HG02973 (cell line): ENCODE data around the gene UBXN2A.
"Not testable (repeated sequence)": the region's sequence is repeated elsewhere in the genome, so short reads cannot be mapped to it uniquely, and the experiment has no call there.

Source experiments
- ATAC-seq: cut with Tn5 transposase; IDR thresholded peaks from one replicate; pipeline ENCODE4 v1.9.1; 2021; ENCODE audit warnings: moderate library complexity; ENCODE audit not compliant: unreplicated experiment

UBXN2A gene

GRCh38 chr2:24011250-24012104 is 71.2 kb downstream of the UBXN2A start:
- no peak for ATAC-seq

- no peak for ATAC-seq
Observed at GRCh38 chr2:24012521-24013188, 72.4 kb downstream of the UBXN2A start.

GRCh38 chr2:24014902-24015301 is 74.6 kb downstream of the UBXN2A start:
- not testable (repeated sequence) for ATAC-seq

- no peak for ATAC-seq
Observed at GRCh38 chr2:24015562-24016375, 75.5 kb downstream of the UBXN2A start.

- ATAC-seq, result no peak
Observed at GRCh38 chr2:24016376-24016761, 76.1 kb downstream of the UBXN2A start.

- no peak for ATAC-seq
Observed at GRCh38 chr2:24016853-24017703, 76.8 kb downstream of the UBXN2A start.

- no peak for ATAC-seq
Observed at GRCh38 chr2:24017711-24018110, 77.4 kb downstream of the UBXN2A start.

- no peak for ATAC-seq
Observed at GRCh38 chr2:24018241-24018640, 78.0 kb downstream of the UBXN2A start.

- no peak for ATAC-seq
Observed at GRCh38 chr2:24019729-24020128, 79.5 kb downstream of the UBXN2A start.

- no peak for ATAC-seq
Observed at GRCh38 chr2:24020244-24020643, 80.0 kb downstream of the UBXN2A start.

- no peak for ATAC-seq
Observed at GRCh38 chr2:24021122-24021998, 81.1 kb downstream of the UBXN2A start.

- no peak for ATAC-seq
Observed at GRCh38 chr2:24022324-24022974, 82.2 kb downstream of the UBXN2A start.

GRCh38 chr2:24022975-24023575 is 82.8 kb downstream of the UBXN2A start:
- ATAC-seq, result no peak

GRCh38 chr2:24024018-24024417 is 83.8 kb downstream of the UBXN2A start:
- ATAC-seq, result no peak

GRCh38 chr2:24024996-24025663 is 84.9 kb downstream of the UBXN2A start:
- ATAC-seq, result no peak

- ATAC-seq, result no peak
Observed at GRCh38 chr2:24026233-24026632, 86.0 kb downstream of the UBXN2A start.

- no peak for ATAC-seq
Observed at GRCh38 chr2:24038786-24039499, 98.7 kb downstream of the UBXN2A start.

- no peak for ATAC-seq
Observed at GRCh38 chr2:24040511-24040910, 100.2 kb downstream of the UBXN2A start.
